SK-N-SH (cell line): ENCODE data around the gene SAP30BP. TPM values are rescaled to one million over a fixed set of nuclear protein-coding genes. Genes with fewer than 3 reads are reported as not detected.

Experiments
- CTCF ChIA-PET: fragments of 300-600, 350-600 bp; formaldehyde crosslinking; extraction: SDS; loops from one replicate; lab custom pipeline; 2021; lab: Yijun Ruan, JAX
- POLR2A ChIA-PET: fragments of 350-600 bp; sonication (Branson Sonifier 250); formaldehyde crosslinking; extraction: SDS; loops from one replicate; lab custom pipeline; 2020; ENCODE audit warnings: antibody characterized with exemption, inconsistent platforms; lab: Yijun Ruan, JAX
- DNase-seq: peaks from one replicate; pipeline ENCODE4 v3.0.0; 2012
- H2AFZ ChIP-seq: fragments of 200-600 bp; sonication (generic); 2 replicates; pipeline ENCODE4 v1.8.1; 2016; ENCODE audit warnings: antibody characterized with exemption, mild to moderate bottlenecking, low read depth
- H3F3A ChIP-seq: fragments of 200-600 bp; sonication (generic); replicated peaks from 2 replicates; pipeline ENCODE3; 2016; ENCODE audit warnings: antibody characterized with exemption, mild to moderate bottlenecking; ENCODE audit not compliant: insufficient read depth
- H3K27ac ChIP-seq, 2 experiments: fragments of 200-500 bp in 1 of 2; fragments of 200-600 bp in 1 of 2; sonication (Bioruptor generic) in 1 of 2; sonication (generic), shearing (Covaris generic) in 1 of 2; 2 replicates each; pipeline versions ENCODE4 v1.5.1 to v1.6.1; 2014 to 2016; ENCODE audit warnings: low read depth in 2 of 2, inconsistent platforms in 1 of 2, low read length in 1 of 2, mild to moderate bottlenecking in 1 of 2, mixed read lengths in 1 of 2
- H3K27me3 ChIP-seq: fragments of 200-600 bp; sonication (generic), shearing (Covaris generic); 2 replicates; pipeline ENCODE4 v1.6.1; 2016; ENCODE audit warnings: mixed run types; ENCODE audit not compliant: insufficient read depth
- H3K36me3 ChIP-seq, 2 experiments: fragments of 200-500 bp in 1 of 2; fragments of 200-600 bp in 1 of 2; sonication (Bioruptor generic) in 1 of 2; sonication (generic) in 1 of 2; replicated peaks in 1 of 2; 2 replicates each; pipeline versions ENCODE3 to v1.5.1; 2014 to 2016; ENCODE audit warnings: low read length in 1 of 2, mild to moderate bottlenecking in 1 of 2; ENCODE audit not compliant: insufficient read depth in 2 of 2, control insufficient read depth in 1 of 2
- H3K4me1 ChIP-seq, 2 experiments: fragments of 200-500 bp in 1 of 2; fragments of 200-600 bp in 1 of 2; sonication (Bioruptor generic) in 1 of 2; sonication (generic), shearing (Covaris generic) in 1 of 2; 2 replicates each; pipeline versions ENCODE4 v1.5.1 to v1.6.1; 2014 to 2016; ENCODE audit warnings: low read depth in 1 of 2, low read length in 1 of 2, mixed run types in 1 of 2; ENCODE audit not compliant: insufficient read depth in 2 of 2, control insufficient read depth in 1 of 2
- H3K4me2 ChIP-seq: fragments of 200-600 bp; sonication (generic), shearing (Covaris generic); 2 replicates; pipeline ENCODE4 v1.6.1; 2017; ENCODE audit warnings: mixed run types
- H3K4me3 ChIP-seq, 2 experiments: fragments of 200-500 bp in 1 of 2; fragments of 200-600 bp in 1 of 2; sonication (Bioruptor generic) in 1 of 2; sonication (generic), shearing (Covaris generic) in 1 of 2; 2 replicates each; pipeline versions ENCODE4 v1.5.1 to v1.8.1; 2014 to 2016; ENCODE audit warnings: low read depth in 2 of 2, inconsistent platforms in 1 of 2, low read length in 1 of 2, mild to moderate bottlenecking in 1 of 2, mixed read lengths in 1 of 2, moderate library complexity in 1 of 2
- H3K79me2 ChIP-seq: fragments of 200-600 bp; sonication (generic); 2 replicates; pipeline ENCODE4 v1.8.1; 2017; ENCODE audit warnings: mild to moderate bottlenecking; ENCODE audit not compliant: insufficient read depth
- H3K9ac ChIP-seq: fragments of 200-600 bp; sonication (generic); 2 replicates; pipeline ENCODE4 v1.6.1; 2017; ENCODE audit warnings: mixed run types
- H3K9me2 ChIP-seq: fragments of 200-600 bp; sonication (generic); 2 replicates; pipeline ENCODE4 v1.6.1; 2017; ENCODE audit warnings: mixed run types
- H3K9me3 ChIP-seq: fragments of 200-600 bp; sonication (generic); 2 replicates; pipeline ENCODE4 v1.6.1; 2017; ENCODE audit warnings: mixed run types, mild to moderate bottlenecking, moderate library complexity
- H4K20me1 ChIP-seq: fragments of 200-600 bp; sonication (generic); 2 replicates; pipeline ENCODE4 v1.6.1; 2017; ENCODE audit warnings: mild to moderate bottlenecking, mixed run types; ENCODE audit not compliant: insufficient read depth
- CHD2 ChIP-seq: fragments of 150-350 bp; IDR thresholded peaks from 2 replicates; pipeline ENCODE4 v1.6.1; 2018; ENCODE audit warnings: low read length; ENCODE audit not compliant: partially characterized antibody
- ELF1 ChIP-seq: IDR thresholded peaks from 2 replicates; pipeline ENCODE4 v1.4.0; 2012
- EP300 ChIP-seq, 2 experiments: IDR thresholded peaks; 2 replicates each; pipeline versions ENCODE4 v1.4.0 to v1.6.1; 2012; ENCODE audit warnings: borderline replicate concordance in 1 of 2, low read depth in 1 of 2, low read length in 1 of 2
- EZH2phosphoT487 ChIP-seq: fragments of 200-600 bp; sonication (generic); IDR thresholded peaks from 2 replicates; pipeline ENCODE4 v1.6.1; 2017; ENCODE audit warnings: low read depth, mixed run types, mild to moderate bottlenecking, antibody characterized with exemption, moderate library complexity, borderline replicate concordance
- FOSL2 ChIP-seq: IDR thresholded peaks from 2 replicates; pipeline ENCODE4 v1.4.0; 2012; ENCODE audit warnings: low read depth, mild to moderate bottlenecking, moderate library complexity, borderline replicate concordance
- FOXJ3 ChIP-seq: sonication (generic); formaldehyde crosslinking; IDR thresholded peaks from 2 replicates; pipeline ENCODE4 v1.5.1; 2020; ENCODE audit warnings: mild to moderate bottlenecking, missing genetic modification reagents
- FOXM1 ChIP-seq: IDR thresholded peaks from 2 replicates; pipeline ENCODE4 v1.4.0; 2012; ENCODE audit warnings: low read depth, mild to moderate bottlenecking
- GABPA ChIP-seq: IDR thresholded peaks from 2 replicates; pipeline ENCODE4 v1.4.0; 2012; ENCODE audit warnings: low read depth, mild to moderate bottlenecking
- GATA2 ChIP-seq: sonication (generic); formaldehyde crosslinking; IDR thresholded peaks from 2 replicates; pipeline ENCODE4 v1.5.0; 2020; ENCODE audit warnings: mild to moderate bottlenecking, missing genetic modification reagents
- JUND ChIP-seq: IDR thresholded peaks from 2 replicates; pipeline ENCODE4 v1.4.0; 2012
- MEF2A ChIP-seq: IDR thresholded peaks from 2 replicates; pipeline ENCODE4 v1.4.0; 2012; ENCODE audit warnings: low read depth, borderline replicate concordance
- MXI1 ChIP-seq: IDR thresholded peaks from 2 replicates; pipeline ENCODE4 v1.6.1; 2012; ENCODE audit warnings: mild to moderate bottlenecking, low read depth, low read length, improper control_type of control experiment
- NRF1 ChIP-seq: IDR thresholded peaks from 2 replicates; pipeline ENCODE4 v1.6.1; 2012; ENCODE audit warnings: low read depth, mild to moderate bottlenecking, low read length
- POLR2AphosphoS5 ChIP-seq: IDR thresholded peaks from 2 replicates; pipeline ENCODE4 v1.6.1; 2012; ENCODE audit warnings: low read depth, low read length
- RAD21 ChIP-seq: IDR thresholded peaks from 2 replicates; pipeline ENCODE4 v1.6.1; 2012; ENCODE audit warnings: mild to moderate bottlenecking, low read length
- RCOR1 ChIP-seq: fragments of 150-350 bp; IDR thresholded peaks from 2 replicates; pipeline ENCODE4 v1.6.1; 2017; ENCODE audit warnings: antibody characterized with exemption, low read length
- RFX5 ChIP-seq: IDR thresholded peaks from 2 replicates; pipeline ENCODE4 v1.6.1; 2012; ENCODE audit warnings: mild to moderate bottlenecking, improper control_type of control experiment, low read length
- RXRA ChIP-seq: IDR thresholded peaks from 2 replicates; pipeline ENCODE4 v1.4.0; 2012; ENCODE audit warnings: low read depth, mild to moderate bottlenecking, borderline replicate concordance
- SMC3 ChIP-seq: IDR thresholded peaks from 2 replicates; pipeline ENCODE4 v1.6.1; 2012; ENCODE audit warnings: low read depth, low read length, improper control_type of control experiment
- TAF1 ChIP-seq: IDR thresholded peaks from 2 replicates; pipeline ENCODE4 v1.6.1; 2012; ENCODE audit warnings: low read depth, mild to moderate bottlenecking, low read length, moderate library complexity, borderline replicate concordance
- WGBS: methylation state at CpG from one replicate; pipeline ENCODE4 v1.1.6; 2017; ENCODE audit warnings: low lambda C conversion rate; 5-methylcytosine and 5-hydroxymethylcytosine counted together
- polyA plus RNA-seq, 3 experiments: library from polyadenylated mRNA; depleted of rRNA; stranded (reverse); fragments of >200 nt; gene quantifications; 2 replicates each; pipeline ENCODE4 v1.2.3, GENCODE V29; 2012
- TF ChIP-seq, protein P1 (sequence below): IDR thresholded peaks from 2 replicates; pipeline ENCODE4; 2012
- TF ChIP-seq, protein P2 (sequence below): IDR thresholded peaks from 2 replicates; pipeline ENCODE4 v1.4.0; 2012; ENCODE audit warnings: low read depth, borderline replicate concordance
- TF ChIP-seq, protein P3 (sequence below): IDR thresholded peaks from 2 replicates; pipeline ENCODE4 v1.4.0; 2012; ENCODE audit warnings: low read depth, borderline replicate concordance
- TF ChIP-seq, protein P4 (sequence below): IDR thresholded peaks from 2 replicates; pipeline ENCODE4 v1.4.0; 2012; ENCODE audit warnings: low read depth

Gene SAP30BP
- polyA plus RNA-seq, 1 of the 3 experiments (the other 2 are of a cell fraction): 158 TPM

DNA sequence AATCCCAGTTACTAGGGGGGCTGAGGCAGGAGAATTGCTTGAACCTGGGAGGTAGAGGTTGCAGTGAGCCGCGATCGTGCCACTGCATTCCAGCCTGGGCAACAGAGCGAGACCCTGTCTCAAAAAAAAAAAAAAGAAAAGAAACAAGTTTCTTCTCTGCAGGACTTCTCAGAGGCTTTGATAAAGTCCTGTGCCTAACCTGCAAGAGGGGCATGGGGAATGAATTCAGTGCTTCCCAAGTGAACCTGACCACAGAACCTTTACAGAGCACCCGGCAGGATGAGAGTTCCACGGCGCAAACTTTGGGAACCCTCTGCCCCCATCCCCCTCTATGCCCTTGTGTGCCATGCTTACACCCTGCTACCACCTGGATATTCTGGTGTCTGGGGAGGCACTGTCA is 72.0 kb downstream of the SAP30BP start (continued):
- no peak for TF ChIP-seq FOSL2

DNA sequence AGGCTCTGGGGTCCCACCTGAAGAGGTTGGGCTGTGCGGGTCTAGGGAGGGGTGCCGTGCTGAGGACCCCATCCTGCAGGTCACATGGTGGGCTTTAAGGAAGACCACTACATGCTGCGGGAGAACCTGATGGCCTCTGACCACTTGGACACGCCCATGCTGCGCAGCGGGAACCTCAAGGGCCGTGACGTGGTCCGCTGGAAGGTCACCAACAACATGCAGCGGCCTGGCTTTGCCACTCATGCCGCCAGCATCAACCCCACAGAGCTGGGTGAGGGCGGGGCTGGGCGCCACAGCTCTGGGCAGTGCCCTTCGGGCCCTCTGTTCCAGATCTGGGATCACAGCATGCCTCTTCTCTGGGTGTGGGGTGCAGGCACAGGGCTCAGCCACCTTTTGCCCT is 72.7 kb downstream of the SAP30BP start:
- DNase-seq: no peak
- H3K27me3 ChIP-seq: no peaks in the 10 kb centered on the region
- H3K4me1 ChIP-seq: no peaks in the 10 kb centered on the region; a peak in 1 of 4 replicates
- H3K9me2 ChIP-seq: no peaks in the 10 kb centered on the region
- no peak overlapping the region for H3K27ac ChIP-seq
- no peak overlapping the region for H3K4me3 ChIP-seq
- 97% methylated on average over 12 of the region's 14 CpGs for WGBS
- no peak overlapping the region for H3K9ac ChIP-seq
- H4K20me1 ChIP-seq: no peaks in the 10 kb centered on the region
- H2AFZ ChIP-seq: no peak overlapping the region
- H3K36me3 ChIP-seq: no peaks in the 10 kb centered on the region
- ChIA-PET POLR2A (no interaction called here), CTCF (interaction anchor here (1.1 to 31.4 kb wide), 4 partner anchors 6 to 107 kb away, joined by 3 to 1370 read pairs (median 218); partner anchors contain the start of gene SMIM5)
- no peak for TF ChIP-seq TAF1
- no peak for TF ChIP-seq ELF1
- TF ChIP-seq EP300 (IDR thresholded peaks at IDR 0.05; ENCODE audit: borderline replicate concordance in 1 of 2, low read depth in 1 of 2, low read length in 1 of 2): no peak
- no peak for TF ChIP-seq RXRA
- TF ChIP-seq MEF2A: no peak
- TF ChIP-seq POLR2AphosphoS5: no peak
- TF ChIP-seq EZH2phosphoT487: no peak
- no peak for TF ChIP-seq JUND
- TF ChIP-seq, protein P1, sequence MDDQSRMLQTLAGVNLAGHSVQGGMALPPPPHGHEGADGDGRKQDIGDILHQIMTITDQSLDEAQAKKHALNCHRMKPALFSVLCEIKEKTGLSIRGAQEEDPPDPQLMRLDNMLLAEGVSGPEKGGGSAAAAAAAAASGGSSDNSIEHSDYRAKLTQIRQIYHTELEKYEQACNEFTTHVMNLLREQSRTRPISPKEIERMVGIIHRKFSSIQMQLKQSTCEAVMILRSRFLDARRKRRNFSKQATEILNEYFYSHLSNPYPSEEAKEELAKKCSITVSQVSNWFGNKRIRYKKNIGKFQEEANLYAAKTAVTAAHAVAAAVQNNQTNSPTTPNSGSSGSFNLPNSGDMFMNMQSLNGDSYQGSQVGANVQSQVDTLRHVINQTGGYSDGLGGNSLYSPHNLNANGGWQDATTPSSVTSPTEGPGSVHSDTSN: no peak
- no peak for TF ChIP-seq NRF1
- no peak for TF ChIP-seq FOSL2
- H3K79me2 ChIP-seq: no peaks in the 10 kb centered on the region
- no peaks in the 10 kb centered on the region for H3K9me3 ChIP-seq
- H3K4me2 ChIP-seq: no peak overlapping the region
- no peaks in the 10 kb centered on the region for H3F3A ChIP-seq

DNA sequence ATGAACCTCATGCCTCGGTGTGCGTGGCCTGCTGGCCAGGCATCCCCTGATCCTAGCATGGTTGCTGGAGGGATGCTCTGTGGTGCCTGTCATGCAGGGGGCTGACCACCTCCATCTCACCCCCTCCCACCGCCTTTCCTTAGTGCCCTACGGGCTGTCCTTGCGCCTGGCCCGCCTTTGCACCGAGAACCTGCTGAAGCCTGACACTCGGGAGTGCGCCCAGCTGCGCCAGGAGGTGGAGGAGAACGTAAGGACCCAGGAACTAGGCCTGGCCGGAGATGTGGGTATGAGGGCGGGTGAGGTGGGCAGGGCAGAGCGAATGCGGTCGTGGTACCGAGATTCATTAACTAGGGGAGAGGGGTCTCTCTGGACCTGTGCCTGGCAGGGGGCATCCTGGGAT is 73.1 kb downstream of the SAP30BP start:
- H3K4me3 ChIP-seq: no peak overlapping the region
- H3K36me3 ChIP-seq: no peaks in the 10 kb centered on the region
- POLR2A ChIA-PET: no interaction called here
- H3K9ac ChIP-seq: no peak overlapping the region
- no peaks in the 10 kb centered on the region for H3K9me2 ChIP-seq
- H3K4me1 ChIP-seq: no peaks in the 10 kb centered on the region; a peak in 1 of 4 replicates
- CTCF ChIA-PET: interaction anchor here (3.5 to 31.4 kb wide), 4 partner anchors 6 to 107 kb away, joined by 16 to 1370 read pairs (median 358); partner anchors contain the start of gene SMIM5
- TF ChIP-seq MEF2A: no peak
- no peak for TF ChIP-seq GABPA
- TF ChIP-seq RCOR1: no peak
- TF ChIP-seq CHD2: no peak
- TF ChIP-seq EP300 (IDR thresholded peaks at IDR 0.05; ENCODE audit: borderline replicate concordance in 1 of 2, low read depth in 1 of 2, low read length in 1 of 2): no peak
- no peak for TF ChIP-seq FOSL2
- no peak for TF ChIP-seq RAD21
- no peak for TF ChIP-seq ELF1
- TF ChIP-seq GATA2 (CRISPR knock-in tag): no peak
- TF ChIP-seq MXI1: no peak
- no peak for TF ChIP-seq RFX5
- no peak for TF ChIP-seq RXRA
- no peak for TF ChIP-seq SMC3
- TF ChIP-seq JUND: no peak
- TF ChIP-seq FOXJ3: no peak
- TF ChIP-seq, protein P2, sequence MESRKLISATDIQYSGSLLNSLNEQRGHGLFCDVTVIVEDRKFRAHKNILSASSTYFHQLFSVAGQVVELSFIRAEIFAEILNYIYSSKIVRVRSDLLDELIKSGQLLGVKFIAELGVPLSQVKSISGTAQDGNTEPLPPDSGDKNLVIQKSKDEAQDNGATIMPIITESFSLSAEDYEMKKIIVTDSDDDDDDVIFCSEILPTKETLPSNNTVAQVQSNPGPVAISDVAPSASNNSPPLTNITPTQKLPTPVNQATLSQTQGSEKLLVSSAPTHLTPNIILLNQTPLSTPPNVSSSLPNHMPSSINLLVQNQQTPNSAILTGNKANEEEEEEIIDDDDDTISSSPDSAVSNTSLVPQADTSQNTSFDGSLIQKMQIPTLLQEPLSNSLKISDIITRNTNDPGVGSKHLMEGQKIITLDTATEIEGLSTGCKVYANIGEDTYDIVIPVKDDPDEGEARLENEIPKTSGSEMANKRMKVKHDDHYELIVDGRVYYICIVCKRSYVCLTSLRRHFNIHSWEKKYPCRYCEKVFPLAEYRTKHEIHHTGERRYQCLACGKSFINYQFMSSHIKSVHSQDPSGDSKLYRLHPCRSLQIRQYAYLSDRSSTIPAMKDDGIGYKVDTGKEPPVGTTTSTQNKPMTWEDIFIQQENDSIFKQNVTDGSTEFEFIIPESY: no peak
- TF ChIP-seq, protein P3, sequence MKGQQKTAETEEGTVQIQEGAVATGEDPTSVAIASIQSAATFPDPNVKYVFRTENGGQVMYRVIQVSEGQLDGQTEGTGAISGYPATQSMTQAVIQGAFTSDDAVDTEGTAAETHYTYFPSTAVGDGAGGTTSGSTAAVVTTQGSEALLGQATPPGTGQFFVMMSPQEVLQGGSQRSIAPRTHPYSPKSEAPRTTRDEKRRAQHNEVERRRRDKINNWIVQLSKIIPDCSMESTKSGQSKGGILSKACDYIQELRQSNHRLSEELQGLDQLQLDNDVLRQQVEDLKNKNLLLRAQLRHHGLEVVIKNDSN: no peak
- TF ChIP-seq, protein P4, sequence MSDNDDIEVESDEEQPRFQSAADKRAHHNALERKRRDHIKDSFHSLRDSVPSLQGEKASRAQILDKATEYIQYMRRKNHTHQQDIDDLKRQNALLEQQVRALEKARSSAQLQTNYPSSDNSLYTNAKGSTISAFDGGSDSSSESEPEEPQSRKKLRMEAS: no peak
- TF ChIP-seq FOXM1: no peak
- no peaks in the 10 kb centered on the region for H3K79me2 ChIP-seq
- H2AFZ ChIP-seq: no peak overlapping the region
- 91% methylated on average over 15 of the region's 17 CpGs for WGBS
- no peaks in the 10 kb centered on the region for H3F3A ChIP-seq
- H3K9me3 ChIP-seq: no peaks in the 10 kb centered on the region
- no peaks in the 10 kb centered on the region for H4K20me1 ChIP-seq
- DNase-seq: no peak
- H3K4me2 ChIP-seq: no peak overlapping the region
- H3K27me3 ChIP-seq: no peaks in the 10 kb centered on the region
- no peak overlapping the region for H3K27ac ChIP-seq
